K562 (cell line): ENCODE results near the gene STK26. TPM values are rescaled to one million over a fixed set of nuclear protein-coding genes. Genes with fewer than 3 reads are reported as not detected.

Source experiments
- ATAC-seq: fragments of 200-7000 bp; cut with Tn5 transposase; 3 replicates; pipeline ENCODE4 v1.9.1; 2020; ENCODE audit warnings: moderate library complexity
- BruUV-seq: library from RNA; stranded (reverse); fragments of 400-500 nt; replicated peaks from 2 replicates; lab custom pipeline; 2021; lab: Mats Ljungman, UMichigan
- CTCF ChIA-PET: fragments of 300-600 bp; formaldehyde crosslinking; extraction: SDS; loops from one replicate; lab custom pipeline; 2021; ENCODE audit warnings: low intra/inter-chr PET ratio; lab: Yijun Ruan, JAX
- POLR2A ChIA-PET: fragments of 300-600, 350-650 bp; sonication (Branson Sonifier 250); formaldehyde crosslinking; extraction: SDS; loops from one replicate; lab custom pipeline; 2021; ENCODE audit warnings: antibody characterized with exemption, inconsistent platforms; lab: Yijun Ruan, JAX
- DNase-seq, 4 experiments: peaks; one replicate each; pipeline versions ENCODE4 v3.0.0 to v3.0.0-alpha.2; 2011 to 2018; ENCODE audit warnings: low spot score in 3 of 4, mixed read lengths in 3 of 4; ENCODE audit errors: extremely low read depth in 1 of 4
- FAIRE-seq: peaks from 2 replicates; lab custom pipeline; 2011; peaks lifted over from hg19 to GRCh38; lab: Jason Lieb, UNC
- H2AFZ ChIP-seq: 2 replicates; pipeline ENCODE4 v1.6.0; 2011; ENCODE audit warnings: low read depth, low read length, control low read depth, inconsistent platforms
- H3K27ac ChIP-seq: fragments of 200-600 bp; 3 replicates; pipeline ENCODE4 v1.8.0; 2011; ENCODE audit warnings: low read depth, mild to moderate bottlenecking, control low read depth, inconsistent platforms, low read length, moderate library complexity, mixed read lengths; ENCODE audit errors: extremely low read depth
- H3K27me3 ChIP-seq, 2 experiments: fragments of 300-600 bp in 1 of 2; 2 replicates in 1 of 2; 3 replicates in 1 of 2; pipeline versions ENCODE4 v1.6.0 to v1.8.0; 2011; ENCODE audit warnings: inconsistent platforms in 2 of 2, low read length in 2 of 2, mild to moderate bottlenecking in 1 of 2, mixed read lengths in 1 of 2, moderate library complexity in 1 of 2; ENCODE audit not compliant: control insufficient read depth in 2 of 2, insufficient read depth in 2 of 2
- H3K36me3 ChIP-seq: fragments of 300-600 bp; 3 replicates; pipeline ENCODE4 v1.8.0; 2011; ENCODE audit warnings: mild to moderate bottlenecking, low read length, inconsistent platforms; ENCODE audit not compliant: control insufficient read depth, insufficient read depth
- H3K4me1 ChIP-seq, 2 experiments: fragments of 200-600 bp in 1 of 2; replicated peaks in 1 of 2; 2 replicates in 1 of 2; 3 replicates in 1 of 2; pipeline versions ENCODE4 v1.5.1 to v1.8.0; 2011; ENCODE audit warnings: inconsistent platforms in 2 of 2, low read length in 2 of 2, mild to moderate bottlenecking in 1 of 2, mixed read lengths in 1 of 2, moderate library complexity in 1 of 2; ENCODE audit not compliant: control insufficient read depth in 2 of 2, insufficient read depth in 2 of 2
- H3K4me2 ChIP-seq: 2 replicates; pipeline ENCODE4 v1.6.1; 2011; ENCODE audit warnings: low read length, control low read depth, inconsistent platforms, mixed read lengths; ENCODE audit not compliant: insufficient read depth
- H3K4me3 ChIP-seq: fragments of 200-600 bp; sonication (generic), shearing (Covaris generic); 2 replicates; pipeline ENCODE4 v1.5.1; 2016; ENCODE audit warnings: control low read depth, inconsistent platforms
- H3K79me2 ChIP-seq: fragments of 200-600 bp; 3 replicates; pipeline ENCODE4 v1.8.0; 2011; ENCODE audit warnings: low read length, inconsistent platforms; ENCODE audit not compliant: control insufficient read depth, insufficient read depth
- H3K9ac ChIP-seq, 2 experiments: 2 replicates each; pipeline versions ENCODE4 v1.6.0 to v1.6.1; 2011; ENCODE audit warnings: low read depth in 2 of 2, low read length in 2 of 2, control low read depth in 1 of 2, inconsistent platforms in 1 of 2, mild to moderate bottlenecking in 1 of 2, mixed read lengths in 1 of 2; ENCODE audit not compliant: insufficient read depth in 1 of 2
- H3K9me1 ChIP-seq: one replicate; pipeline ENCODE4 v1.6.0; 2011; ENCODE audit warnings: inconsistent platforms, mild to moderate bottlenecking, low read length, moderate library complexity; ENCODE audit not compliant: control insufficient read depth, insufficient read depth
- H3K9me3 ChIP-seq: replicated peaks from 2 replicates; pipeline ENCODE4 v1.5.1; 2011; ENCODE audit warnings: low read depth, low read length, inconsistent platforms; ENCODE audit not compliant: control insufficient read depth, insufficient read depth
- H4K20me1 ChIP-seq: replicated peaks from 2 replicates; pipeline ENCODE4 v1.6.1; 2011; ENCODE audit warnings: low read length, inconsistent platforms, mixed read lengths; ENCODE audit not compliant: control insufficient read depth, insufficient read depth
- AFF4 ChIP-seq: sonication (generic); formaldehyde crosslinking; IDR thresholded peaks from 2 replicates; pipeline ENCODE4 v1.8.0; 2023; ENCODE audit warnings: mild to moderate bottlenecking, missing genetic modification reagents
- ATF2 ChIP-seq: sonication (generic); formaldehyde crosslinking; IDR thresholded peaks from 2 replicates; pipeline ENCODE4 v1.8.1; 2022; ENCODE audit warnings: missing genetic modification reagents
- BDP1 ChIP-seq: IDR thresholded peaks from 3 replicates; pipeline ENCODE4 v1.6.1; 2011; ENCODE audit not compliant: insufficient read length, insufficient read depth
- FOXK1 ChIP-seq: sonication (generic); formaldehyde crosslinking; IDR thresholded peaks from 2 replicates; pipeline ENCODE4 v1.8.0; 2022; ENCODE audit warnings: missing genetic modification reagents, mild to moderate bottlenecking, borderline replicate concordance
- HEY1 ChIP-seq: fragments of 250-450 bp; sonication (Bioruptor Pico); IDR thresholded peaks from 2 replicates; pipeline ENCODE4 v1.5.0; 2020; ENCODE audit warnings: mild to moderate bottlenecking, moderate library complexity, borderline replicate concordance
- HIVEP1 ChIP-seq: fragments of 250-450 bp; sonication (Bioruptor Pico); IDR thresholded peaks from 2 replicates; pipeline ENCODE4 v1.4.0; 2020; ENCODE audit warnings: mild to moderate bottlenecking
- JUN ChIP-seq, 2 experiments: sonication (generic) in 1 of 2; formaldehyde crosslinking in 1 of 2; IDR thresholded peaks; 2 replicates each; pipeline versions ENCODE4 v1.6.1 to v1.8.0; 2012 to 2022; ENCODE audit warnings: borderline replicate concordance in 2 of 2, mild to moderate bottlenecking in 2 of 2, improper control_type of control experiment in 1 of 2, low read depth in 1 of 2, low read length in 1 of 2, missing genetic modification reagents in 1 of 2
- KAT8 ChIP-seq: fragments of 450-650 bp; IDR thresholded peaks from 2 replicates; pipeline ENCODE4 v1.6.1; 2016; ENCODE audit warnings: low read depth, mild to moderate bottlenecking
- MCM5 ChIP-seq: fragments of 450-650 bp; IDR thresholded peaks from 2 replicates; pipeline ENCODE4 v1.6.1; 2016; ENCODE audit warnings: low read depth
- MYNN ChIP-seq, 2 experiments: sonication (generic); formaldehyde crosslinking in 1 of 2; IDR thresholded peaks; 2 replicates each; pipeline versions ENCODE4 v1.5.0 to v1.6.1; 2016 to 2020; ENCODE audit warnings: antibody characterized with exemption in 1 of 2, missing genetic modification reagents in 1 of 2
- ZNF79 ChIP-seq: fragments of 250-450 bp; sonication (Bioruptor Pico); IDR thresholded peaks from 2 replicates; pipeline ENCODE4 v1.4.0; 2020; ENCODE audit warnings: low read depth, mild to moderate bottlenecking, moderate library complexity
- WGBS: fragments of 100-300 bp; shearing (Covaris generic); methylation state at CpG from one replicate; pipeline ENCODE4 v1.1.6; 2016; ENCODE audit warnings: low coverage, mixed read lengths; ENCODE audit not compliant: insufficient coverage; ENCODE audit errors: missing lambda C conversion rate; 5-methylcytosine and 5-hydroxymethylcytosine counted together
- in situ Hi-C: fragments of 300-500 bp; cut with MboI; formaldehyde crosslinking; loops from 4 replicates; pipeline ENCODE4 v1.15.0; 2018; ENCODE audit warnings: inconsistent platforms, mixed read lengths
- intact Hi-C: fragments of 100-400 bp; cut with micrococcal nuclease; formaldehyde crosslinking; loops from 2 replicates; pipeline ENCODE4 v1.14.2; 2022
- polyA plus RNA-seq, 8 experiments: library from polyadenylated mRNA; depleted of rRNA in 4 of 8; stranded (reverse) in 5 of 8; unstranded in 3 of 8; fragments of >200 nt; fragmentation: Nextera tagmentation in 2 of 8; fragmentation: Illumina TruSeq in 1 of 8; extraction: Ambion mirVana in 2 of 8; extraction: Trizol in 1 of 8; gene quantifications; 2 replicates each; pipeline versions ENCODE4 v1.2.1 to v1.2.3, GENCODE V29; 2011 to 2014; ENCODE audit warnings: inconsistent platforms in 1 of 8, missing spikeins in 1 of 8
- total RNA-seq, 7 experiments: library from RNA; depleted of rRNA in 6 of 7; stranded (reverse); fragments of >200 nt in 6 of 7; fragmentation: Illumina TruSeq in 2 of 7; extraction: Trizol in 2 of 7; gene quantifications; 2 replicates each; pipeline versions ENCODE4 v1.2.1 to v1.2.3, GENCODE V29; 2011 to 2021; ENCODE audit warnings: low replicate concordance in 1 of 7
- TF ChIP-seq, protein P1 (sequence below): fragments of 450-650 bp; IDR thresholded peaks from 2 replicates; pipeline ENCODE4 v1.6.1; 2016; ENCODE audit warnings: mild to moderate bottlenecking

The STK26 gene
- total and polyA plus RNA-seq, 9 of the 15 experiments (the other 6 are each of a cell fraction or from before 2014, with no cell fraction given) = 28.1 to 72.9 (median 50.1) TPM

- in situ Hi-C loops (loop anchor here (25.0 kb wide), 1 partner anchor 522 kb away; no protein-coding TSS in a partner anchor), intact Hi-C loops (loop anchor here (5.0 kb wide), 1 partner anchor 238 kb away; no protein-coding TSS in a partner anchor)
- Histone ChIP-seq H3K27me3 (no peaks in the 10 kb centered on the region; a peak in 2 of 5 replicates), H3K9me3 (no peaks in the 10 kb centered on the region), H3K36me3 (no peaks in the 10 kb centered on the region), H3K27ac (no peak overlapping the region), H3K4me1 (no peaks in the 10 kb centered on the region), H3K9me1 (no peaks in the 10 kb centered on the region), H2AFZ (peak overlapping the region; percentile 45; the same call in 1 of the 2 replicates), H3K79me2 (no peaks in the 10 kb centered on the region), H4K20me1 (no peaks in the 10 kb centered on the region), H3K4me3 (no peak overlapping the region), H3K9ac (no peak overlapping the region), H3K4me2 (no peak overlapping the region)
- ChIA-PET POLR2A (no interaction called here), CTCF (no interaction called here)
- ATAC-seq = no peak
- 22% methylated on average over 8 of the region's 8 CpGs for WGBS
- FAIRE-seq = no peak
- BruUV-seq = no TSS peak
- no peak for DNase-seq
- TF ChIP-seq HEY1 (no peak), AFF4 (no peak), KAT8 (no peak), ATF2 (CRISPR knock-in tag) (no peak), HIVEP1 (CRISPR knock-in tag) (no peak), MYNN (IDR thresholded peaks at IDR 0.05) (no peak), MYNN (CRISPR knock-in tag; IDR thresholded peaks at IDR 0.05) (no peak), ZNF79 (CRISPR knock-in tag) (no peak), JUN (IDR thresholded peaks at IDR 0.05; ENCODE audit: borderline replicate concordance, low read depth, low read length) (no peak), JUN (CRISPR knock-in tag; IDR thresholded peaks at IDR 0.05; ENCODE audit: borderline replicate concordance) (no peak), MCM5 (no peak), FOXK1 (CRISPR knock-in tag) (no peak), BDP1 (no peak)
- TF ChIP-seq, protein P1, sequence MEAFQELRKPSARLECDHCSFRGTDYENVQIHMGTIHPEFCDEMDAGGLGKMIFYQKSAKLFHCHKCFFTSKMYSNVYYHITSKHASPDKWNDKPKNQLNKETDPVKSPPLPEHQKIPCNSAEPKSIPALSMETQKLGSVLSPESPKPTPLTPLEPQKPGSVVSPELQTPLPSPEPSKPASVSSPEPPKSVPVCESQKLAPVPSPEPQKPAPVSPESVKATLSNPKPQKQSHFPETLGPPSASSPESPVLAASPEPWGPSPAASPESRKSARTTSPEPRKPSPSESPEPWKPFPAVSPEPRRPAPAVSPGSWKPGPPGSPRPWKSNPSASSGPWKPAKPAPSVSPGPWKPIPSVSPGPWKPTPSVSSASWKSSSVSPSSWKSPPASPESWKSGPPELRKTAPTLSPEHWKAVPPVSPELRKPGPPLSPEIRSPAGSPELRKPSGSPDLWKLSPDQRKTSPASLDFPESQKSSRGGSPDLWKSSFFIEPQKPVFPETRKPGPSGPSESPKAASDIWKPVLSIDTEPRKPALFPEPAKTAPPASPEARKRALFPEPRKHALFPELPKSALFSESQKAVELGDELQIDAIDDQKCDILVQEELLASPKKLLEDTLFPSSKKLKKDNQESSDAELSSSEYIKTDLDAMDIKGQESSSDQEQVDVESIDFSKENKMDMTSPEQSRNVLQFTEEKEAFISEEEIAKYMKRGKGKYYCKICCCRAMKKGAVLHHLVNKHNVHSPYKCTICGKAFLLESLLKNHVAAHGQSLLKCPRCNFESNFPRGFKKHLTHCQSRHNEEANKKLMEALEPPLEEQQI = no peak
These were observed 67.5 kb downstream of the STK26 start for GRCh38 chrX:132090403-132091159.
